ENCODE results near the gene TXNRD2. TPM values are rescaled to one million over a fixed set of nuclear protein-coding genes. Genes with fewer than 3 reads are reported as not detected.

Gene TXNRD2
- total and polyA plus RNA-seq, 2 donors (not counting 1 experiment from before 2014, with no cell fraction given): 24.8 to 36.2 TPM

GRCh38 chr22:19897726-19898125 lies 43.9 kb downstream of the TXNRD2 start:
- Histone ChIP-seq H3K27ac (ENCODE audit: low read length in 2 of 2) (no peak overlapping the region), H3K27me3 (replicated peaks in 1 of 4; ENCODE audit: control extremely low read depth in 1 of 4, control insufficient read depth in 3 of 4, insufficient read depth in 4 of 4, low read length in 3 of 4) (no peaks in the 10 kb centered on the region), H3K79me2 (ENCODE audit: control insufficient read depth, insufficient read depth, low read length) (no peaks in the 10 kb centered on the region), H2AFZ (ENCODE audit: insufficient read depth, low read depth, low read length, poor library complexity, severe bottlenecking) (no peak overlapping the region), H4K20me1 (ENCODE audit: control insufficient read depth, insufficient read depth, low read length, poor library complexity, severe bottlenecking) (no peaks in the 10 kb centered on the region), H3K36me3 (replicated peaks in 1 of 2; ENCODE audit: control extremely low read depth in 1 of 2, control insufficient read depth in 1 of 2, extremely low read depth in 1 of 2, insufficient read depth in 2 of 2, low read length in 1 of 2) (no peaks in the 10 kb centered on the region), H3K9ac (ENCODE audit: low read length) (no peak overlapping the region), H3K4me3 (ENCODE audit: control extremely low read depth in 1 of 5, extremely low read depth in 1 of 5, insufficient read depth in 1 of 5, low read depth in 2 of 5, low read length in 4 of 5) (no peak overlapping the region), H3K9me3 (ENCODE audit: control extremely low read depth in 1 of 3, control insufficient read depth in 2 of 3, insufficient read depth in 1 of 3, low read length in 2 of 3) (no peaks in the 10 kb centered on the region), H3K4me1 (ENCODE audit: control insufficient read depth in 2 of 2, insufficient read depth in 2 of 2, low read length in 2 of 2) (peaks cover 0 to under 1% of the 10 kb centered on the region in 2 donors), H3K4me2 (replicated peaks; ENCODE audit: low read depth, low read length, poor library complexity, severe bottlenecking) (no peak overlapping the region)
- ChIA-PET POLR2A (no interaction called here), CTCF (interaction anchor here (1.6 kb wide), 1 partner anchor 167 kb away, joined by 5 read pairs; no protein-coding TSS in a partner anchor)
- ATAC-seq (ENCODE audit: low read depth) (no peak), DNase-seq (no peak)
- 100% methylated on average over 13 of the region's 16 CpGs for WGBS (ENCODE audit: insufficient coverage)
- H3K4me3 Mint-ChIP-seq: no peak overlapping the region
- H3K27ac Mint-ChIP-seq: no peak overlapping the region
- peaks cover 3% of the 10 kb centered on the region for H3K4me1 Mint-ChIP-seq
- intact Hi-C loops (cut with micrococcal nuclease): loop anchor here (10.0 kb wide), 1 partner anchor 63 kb away; no protein-coding TSS in a partner anchor
- no peaks in the 10 kb centered on the region for H3K27me3 Mint-ChIP-seq
- TF ChIP-seq, protein P1, sequence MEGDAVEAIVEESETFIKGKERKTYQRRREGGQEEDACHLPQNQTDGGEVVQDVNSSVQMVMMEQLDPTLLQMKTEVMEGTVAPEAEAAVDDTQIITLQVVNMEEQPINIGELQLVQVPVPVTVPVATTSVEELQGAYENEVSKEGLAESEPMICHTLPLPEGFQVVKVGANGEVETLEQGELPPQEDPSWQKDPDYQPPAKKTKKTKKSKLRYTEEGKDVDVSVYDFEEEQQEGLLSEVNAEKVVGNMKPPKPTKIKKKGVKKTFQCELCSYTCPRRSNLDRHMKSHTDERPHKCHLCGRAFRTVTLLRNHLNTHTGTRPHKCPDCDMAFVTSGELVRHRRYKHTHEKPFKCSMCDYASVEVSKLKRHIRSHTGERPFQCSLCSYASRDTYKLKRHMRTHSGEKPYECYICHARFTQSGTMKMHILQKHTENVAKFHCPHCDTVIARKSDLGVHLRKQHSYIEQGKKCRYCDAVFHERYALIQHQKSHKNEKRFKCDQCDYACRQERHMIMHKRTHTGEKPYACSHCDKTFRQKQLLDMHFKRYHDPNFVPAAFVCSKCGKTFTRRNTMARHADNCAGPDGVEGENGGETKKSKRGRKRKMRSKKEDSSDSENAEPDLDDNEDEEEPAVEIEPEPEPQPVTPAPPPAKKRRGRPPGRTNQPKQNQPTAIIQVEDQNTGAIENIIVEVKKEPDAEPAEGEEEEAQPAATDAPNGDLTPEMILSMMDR (IDR thresholded peaks at IDR 0.05): no peak
- TF ChIP-seq EZH2 (IDR thresholded peaks at IDR 0.05; ENCODE audit: borderline replicate concordance, insufficient read depth, low read depth, low read length, poor library complexity, severe bottlenecking): no peak
- no peaks in the 10 kb centered on the region for H3K9me3 Mint-ChIP-seq (ENCODE audit: insufficient read depth)

- H3K9me3 Mint-ChIP-seq (ENCODE audit: insufficient read depth): no peaks in the 10 kb centered on the region
- H3K4me1 ChIP-seq (ENCODE audit: control insufficient read depth in 2 of 2, insufficient read depth in 2 of 2, low read length in 2 of 2): peaks cover 8 to 10% of the 10 kb centered on the region in 2 donors
Measured at GRCh38 chr22:19896665-19897355, 44.8 kb downstream of the TXNRD2 start.

More at GRCh38 chr22:19896665-19897355, 44.8 kb downstream of the TXNRD2 start:
- H3K27ac Mint-ChIP-seq: no peak overlapping the region
- Histone ChIP-seq H3K27ac (ENCODE audit: low read length in 2 of 2) (no peak overlapping the region), H3K79me2 (ENCODE audit: control insufficient read depth, insufficient read depth, low read length) (no peaks in the 10 kb centered on the region), H2AFZ (ENCODE audit: insufficient read depth, low read depth, low read length, poor library complexity, severe bottlenecking) (no peak overlapping the region), H3K27me3 (replicated peaks in 1 of 4; ENCODE audit: control extremely low read depth in 1 of 4, control insufficient read depth in 3 of 4, insufficient read depth in 4 of 4, low read length in 3 of 4) (no peaks in the 10 kb centered on the region), H3K4me3 (ENCODE audit: control extremely low read depth in 1 of 5, extremely low read depth in 1 of 5, insufficient read depth in 1 of 5, low read depth in 2 of 5, low read length in 4 of 5) (no peak overlapping the region), H3K4me2 (replicated peaks; ENCODE audit: low read depth, low read length, poor library complexity, severe bottlenecking) (no peak overlapping the region), H3K9me3 (ENCODE audit: control extremely low read depth in 1 of 3, control insufficient read depth in 2 of 3, insufficient read depth in 1 of 3, low read length in 2 of 3) (no peaks in the 10 kb centered on the region), H3K9ac (ENCODE audit: low read length) (no peak overlapping the region), H3K36me3 (replicated peaks in 1 of 2; ENCODE audit: control extremely low read depth in 1 of 2, control insufficient read depth in 1 of 2, extremely low read depth in 1 of 2, insufficient read depth in 2 of 2, low read length in 1 of 2) (no peaks in the 10 kb centered on the region), H4K20me1 (ENCODE audit: control insufficient read depth, insufficient read depth, low read length, poor library complexity, severe bottlenecking) (no peaks in the 10 kb centered on the region)
- H3K4me1 Mint-ChIP-seq: peaks cover 10% of the 10 kb centered on the region
- ChIA-PET CTCF (interaction anchor here (1.1 to 1.6 kb wide), 2 partner anchors 13 to 166 kb away, joined by 4 to 5 read pairs; no protein-coding TSS in a partner anchor), POLR2A (no interaction called here)
- no peak for DNase-seq
- intact Hi-C loops (cut with micrococcal nuclease): loop anchor here (10.0 kb wide), 1 partner anchor 62 kb away; no protein-coding TSS in a partner anchor
- H3K27me3 Mint-ChIP-seq: no peaks in the 10 kb centered on the region
- TF ChIP-seq EZH2 (IDR thresholded peaks at IDR 0.05; ENCODE audit: borderline replicate concordance, insufficient read depth, low read depth, low read length, poor library complexity, severe bottlenecking): no peak
- TF ChIP-seq, protein P1 (IDR thresholded peaks at IDR 0.05): no peak
- H3K4me3 Mint-ChIP-seq: no peak overlapping the region
- WGBS (ENCODE audit: insufficient coverage): 57% methylated on average over 13 of the region's 15 CpGs
- no peak for ATAC-seq (ENCODE audit: low read depth)
